ENCODE data around the gene MTHFD2L.
"Not testable (repeated sequence)": the region's sequence is repeated elsewhere in the genome, so short reads cannot be mapped to it uniquely, and the experiment has no call there.

DNA sequence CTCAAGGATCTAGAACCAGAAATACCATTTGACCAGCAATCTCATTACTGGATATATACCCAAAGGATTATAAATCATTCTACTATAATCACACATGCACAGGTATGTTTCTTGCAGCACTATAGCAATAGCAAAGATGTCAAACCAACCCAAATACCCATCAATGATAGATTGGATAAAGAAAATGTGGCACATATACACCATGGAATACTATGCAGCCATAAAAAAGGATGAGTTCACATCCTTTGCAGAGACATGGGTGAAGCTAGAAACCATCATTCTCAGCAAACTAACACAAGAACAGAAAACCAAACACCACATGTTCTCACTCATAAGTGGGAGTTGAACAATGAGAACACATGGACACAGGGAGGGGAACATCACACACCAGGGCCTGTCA is 25.7 kb upstream of the MTHFD2L start:
- not testable (repeated sequence) for TF ChIP-seq POLR2A, EP300 (IDR thresholded peaks at IDR 0.05)
- TF ChIP-seq, protein P1, sequence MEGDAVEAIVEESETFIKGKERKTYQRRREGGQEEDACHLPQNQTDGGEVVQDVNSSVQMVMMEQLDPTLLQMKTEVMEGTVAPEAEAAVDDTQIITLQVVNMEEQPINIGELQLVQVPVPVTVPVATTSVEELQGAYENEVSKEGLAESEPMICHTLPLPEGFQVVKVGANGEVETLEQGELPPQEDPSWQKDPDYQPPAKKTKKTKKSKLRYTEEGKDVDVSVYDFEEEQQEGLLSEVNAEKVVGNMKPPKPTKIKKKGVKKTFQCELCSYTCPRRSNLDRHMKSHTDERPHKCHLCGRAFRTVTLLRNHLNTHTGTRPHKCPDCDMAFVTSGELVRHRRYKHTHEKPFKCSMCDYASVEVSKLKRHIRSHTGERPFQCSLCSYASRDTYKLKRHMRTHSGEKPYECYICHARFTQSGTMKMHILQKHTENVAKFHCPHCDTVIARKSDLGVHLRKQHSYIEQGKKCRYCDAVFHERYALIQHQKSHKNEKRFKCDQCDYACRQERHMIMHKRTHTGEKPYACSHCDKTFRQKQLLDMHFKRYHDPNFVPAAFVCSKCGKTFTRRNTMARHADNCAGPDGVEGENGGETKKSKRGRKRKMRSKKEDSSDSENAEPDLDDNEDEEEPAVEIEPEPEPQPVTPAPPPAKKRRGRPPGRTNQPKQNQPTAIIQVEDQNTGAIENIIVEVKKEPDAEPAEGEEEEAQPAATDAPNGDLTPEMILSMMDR (IDR thresholded peaks at IDR 0.05) = not testable (repeated sequence)
